Ishikawa (cell line): Measurements from ENCODE around the gene KPNA1.

ENCODE experiments used
- CEBPB ChIP-seq: IDR thresholded peaks from 2 replicates; pipeline ENCODE4 v1.6.1; 2012
- CREB1 ChIP-seq: IDR thresholded peaks from 2 replicates; pipeline ENCODE4 v1.6.1; 2012; ENCODE audit warnings: low read depth
- EGR1 ChIP-seq: IDR thresholded peaks from 2 replicates; pipeline ENCODE4 v1.6.1; 2012
- EP300 ChIP-seq: IDR thresholded peaks from 2 replicates; pipeline ENCODE4 v1.6.1; 2012; ENCODE audit warnings: borderline replicate concordance
- FOXM1 ChIP-seq: IDR thresholded peaks from 2 replicates; pipeline ENCODE4 v1.6.1; 2012; ENCODE audit warnings: low read depth, borderline replicate concordance
- NFIC ChIP-seq: IDR thresholded peaks from 2 replicates; pipeline ENCODE4 v1.6.1; 2012
- RAD21 ChIP-seq: IDR thresholded peaks from 2 replicates; pipeline ENCODE4 v1.6.1; 2012; ENCODE audit warnings: low read depth
- TAF1 ChIP-seq: IDR thresholded peaks from 2 replicates; pipeline ENCODE4 v1.6.1; 2012; ENCODE audit warnings: low read depth, mild to moderate bottlenecking
- TCF12 ChIP-seq: IDR thresholded peaks from 2 replicates; pipeline ENCODE4 v1.6.1; 2012; ENCODE audit warnings: low read depth
- TEAD4 ChIP-seq: IDR thresholded peaks from 2 replicates; pipeline ENCODE4 v1.6.1; 2012
- YY1 ChIP-seq: IDR thresholded peaks from 2 replicates; pipeline ENCODE4 v1.6.1; 2012; ENCODE audit warnings: low read depth
- ZBTB7A ChIP-seq: IDR thresholded peaks from 2 replicates; pipeline ENCODE4 v1.6.1; 2012; ENCODE audit warnings: low read depth
- TF ChIP-seq, protein P1 (sequence below): IDR thresholded peaks from 2 replicates; pipeline ENCODE4 v1.6.1; 2012
- TF ChIP-seq, protein P2 (sequence below): IDR thresholded peaks from 2 replicates; pipeline ENCODE4 v1.6.1; 2012; ENCODE audit warnings: low read depth, mild to moderate bottlenecking
- TF ChIP-seq, protein P3 (sequence below): IDR thresholded peaks from 2 replicates; pipeline ENCODE4 v1.6.1; 2012

Gene KPNA1

DNA sequence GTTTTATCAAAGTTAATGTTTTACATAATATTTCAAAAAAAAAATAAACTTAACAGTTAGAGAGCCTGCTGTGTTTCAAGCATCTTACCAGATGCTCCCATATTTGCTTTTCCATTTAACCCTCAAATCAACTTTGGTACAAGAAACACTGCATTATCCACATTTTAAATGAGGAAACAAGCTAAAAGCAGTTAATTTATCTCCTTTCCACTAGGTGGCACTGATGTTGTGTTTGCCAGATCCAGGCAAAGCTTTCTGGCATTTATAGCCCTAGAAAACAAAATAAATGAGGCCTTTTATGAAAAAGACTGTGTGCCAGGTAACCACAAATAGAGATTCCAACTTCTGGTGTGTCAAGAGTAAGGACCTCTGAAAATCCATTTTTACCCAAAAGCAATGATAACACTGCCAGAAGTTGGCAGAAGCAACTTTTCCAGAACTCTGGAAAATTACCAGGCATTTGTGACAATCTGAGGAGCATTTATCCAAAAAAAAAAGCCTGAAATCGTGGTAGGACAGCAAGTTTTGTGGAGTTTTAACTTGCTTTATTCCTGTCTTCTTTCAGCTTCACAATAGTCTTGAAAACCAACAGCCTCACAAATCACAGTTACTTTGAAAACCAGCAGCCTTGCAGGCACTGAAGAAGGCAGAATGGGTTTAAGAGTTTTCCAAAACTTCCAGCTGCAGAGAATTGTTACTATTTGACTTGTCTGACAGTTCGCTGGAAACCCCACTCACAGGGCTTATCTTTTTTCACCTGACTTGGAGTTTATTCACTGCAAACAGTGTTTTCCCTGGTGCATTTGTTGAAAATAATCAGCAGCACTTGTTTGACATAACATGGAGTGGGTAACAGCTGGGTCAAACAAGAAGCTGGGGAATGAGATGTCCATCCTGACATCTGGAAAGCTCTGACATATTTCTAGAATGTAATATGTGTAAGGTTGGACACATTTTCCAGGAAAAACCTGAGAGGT, 121.6 kb downstream of the KPNA1 start:
- TF ChIP-seq RAD21 (peak; percentile 66), CEBPB (no peak), TCF12 (no peak), ZBTB7A (no peak)
- TF ChIP-seq, protein P1, sequence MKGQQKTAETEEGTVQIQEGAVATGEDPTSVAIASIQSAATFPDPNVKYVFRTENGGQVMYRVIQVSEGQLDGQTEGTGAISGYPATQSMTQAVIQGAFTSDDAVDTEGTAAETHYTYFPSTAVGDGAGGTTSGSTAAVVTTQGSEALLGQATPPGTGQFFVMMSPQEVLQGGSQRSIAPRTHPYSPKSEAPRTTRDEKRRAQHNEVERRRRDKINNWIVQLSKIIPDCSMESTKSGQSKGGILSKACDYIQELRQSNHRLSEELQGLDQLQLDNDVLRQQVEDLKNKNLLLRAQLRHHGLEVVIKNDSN = no peak

DNA sequence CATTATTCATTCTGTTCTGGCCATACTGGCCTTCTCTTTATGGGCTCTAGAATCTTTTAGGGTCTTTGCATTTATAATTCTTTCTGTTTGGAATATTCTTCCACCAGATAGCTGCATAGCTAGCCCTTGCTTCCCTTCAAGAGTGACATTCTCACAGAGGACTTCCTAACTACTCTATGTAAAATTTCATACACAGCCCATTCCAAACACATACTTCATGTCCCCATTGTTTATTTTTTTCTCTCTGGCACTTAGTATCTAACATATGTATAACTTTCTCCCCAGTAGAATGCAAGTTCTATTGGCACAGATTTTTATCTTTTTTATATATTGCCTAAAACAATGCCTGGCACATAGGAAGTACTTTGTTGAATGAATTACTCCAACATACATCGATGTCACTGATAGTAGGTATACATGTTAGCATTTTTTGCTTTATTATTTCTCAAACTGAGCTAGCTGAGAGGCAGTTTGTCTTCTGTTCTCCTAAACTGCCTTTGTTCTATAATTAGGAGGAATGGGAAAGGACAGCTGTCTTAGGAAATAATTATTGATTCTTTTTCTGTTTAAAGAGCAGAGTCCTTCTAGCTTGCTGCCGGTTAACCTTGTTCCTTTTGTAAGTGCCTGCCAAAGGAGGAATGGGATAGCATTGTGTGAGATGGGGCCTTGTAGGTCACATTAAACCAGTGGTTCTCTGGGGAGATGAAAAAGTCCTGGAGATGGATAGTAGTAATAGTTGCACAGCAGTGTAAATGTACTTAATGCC, 122.9 kb downstream of the KPNA1 start:
- no peak for TF ChIP-seq TEAD4
- TF ChIP-seq, protein P2, sequence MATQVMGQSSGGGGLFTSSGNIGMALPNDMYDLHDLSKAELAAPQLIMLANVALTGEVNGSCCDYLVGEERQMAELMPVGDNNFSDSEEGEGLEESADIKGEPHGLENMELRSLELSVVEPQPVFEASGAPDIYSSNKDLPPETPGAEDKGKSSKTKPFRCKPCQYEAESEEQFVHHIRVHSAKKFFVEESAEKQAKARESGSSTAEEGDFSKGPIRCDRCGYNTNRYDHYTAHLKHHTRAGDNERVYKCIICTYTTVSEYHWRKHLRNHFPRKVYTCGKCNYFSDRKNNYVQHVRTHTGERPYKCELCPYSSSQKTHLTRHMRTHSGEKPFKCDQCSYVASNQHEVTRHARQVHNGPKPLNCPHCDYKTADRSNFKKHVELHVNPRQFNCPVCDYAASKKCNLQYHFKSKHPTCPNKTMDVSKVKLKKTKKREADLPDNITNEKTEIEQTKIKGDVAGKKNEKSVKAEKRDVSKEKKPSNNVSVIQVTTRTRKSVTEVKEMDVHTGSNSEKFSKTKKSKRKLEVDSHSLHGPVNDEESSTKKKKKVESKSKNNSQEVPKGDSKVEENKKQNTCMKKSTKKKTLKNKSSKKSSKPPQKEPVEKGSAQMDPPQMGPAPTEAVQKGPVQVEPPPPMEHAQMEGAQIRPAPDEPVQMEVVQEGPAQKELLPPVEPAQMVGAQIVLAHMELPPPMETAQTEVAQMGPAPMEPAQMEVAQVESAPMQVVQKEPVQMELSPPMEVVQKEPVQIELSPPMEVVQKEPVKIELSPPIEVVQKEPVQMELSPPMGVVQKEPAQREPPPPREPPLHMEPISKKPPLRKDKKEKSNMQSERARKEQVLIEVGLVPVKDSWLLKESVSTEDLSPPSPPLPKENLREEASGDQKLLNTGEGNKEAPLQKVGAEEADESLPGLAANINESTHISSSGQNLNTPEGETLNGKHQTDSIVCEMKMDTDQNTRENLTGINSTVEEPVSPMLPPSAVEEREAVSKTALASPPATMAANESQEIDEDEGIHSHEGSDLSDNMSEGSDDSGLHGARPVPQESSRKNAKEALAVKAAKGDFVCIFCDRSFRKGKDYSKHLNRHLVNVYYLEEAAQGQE = no peak
- no peak for TF ChIP-seq RAD21
- TF ChIP-seq TAF1 = no peak
- no peak for TF ChIP-seq EGR1
- no peak for TF ChIP-seq CREB1
- no peak for TF ChIP-seq EP300
- TF ChIP-seq, protein P1 = no peak
- TF ChIP-seq ZBTB7A = no peak
- TF ChIP-seq CEBPB = no peak
- no peak for TF ChIP-seq YY1

DNA sequence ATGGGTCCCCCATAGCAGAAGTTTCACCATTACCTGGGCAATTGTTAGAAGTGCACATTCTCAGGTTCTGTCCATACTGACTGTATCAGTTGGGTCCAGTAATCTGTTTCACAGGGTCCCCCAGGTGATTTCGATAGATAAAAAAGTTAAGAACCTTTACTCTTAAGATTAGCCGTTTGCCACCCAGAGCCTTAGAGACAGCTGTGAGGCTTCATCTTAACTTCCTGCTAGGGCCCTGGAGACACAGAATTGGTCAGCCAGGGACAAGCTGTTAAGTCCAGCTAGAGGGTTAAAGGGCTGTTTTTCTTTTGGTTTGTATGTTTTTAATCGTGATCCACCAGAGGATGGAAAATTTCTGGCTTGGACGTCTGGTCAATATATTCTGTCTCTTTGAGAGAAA, 124.1 kb downstream of the KPNA1 start:
- no peak for TF ChIP-seq ZBTB7A
- no peak for TF ChIP-seq FOXM1
- TF ChIP-seq, protein P2 = no peak
- no peak for TF ChIP-seq NFIC
- TF ChIP-seq TCF12 = no peak
- no peak for TF ChIP-seq YY1
- TF ChIP-seq RAD21 = no peak
- no peak for TF ChIP-seq EP300
- no peak for TF ChIP-seq CEBPB
- TF ChIP-seq TAF1 = no peak
- no peak for TF ChIP-seq TEAD4
- TF ChIP-seq CREB1 = no peak
- no peak for TF ChIP-seq EGR1
- TF ChIP-seq, protein P1 = no peak
- TF ChIP-seq, protein P3, sequence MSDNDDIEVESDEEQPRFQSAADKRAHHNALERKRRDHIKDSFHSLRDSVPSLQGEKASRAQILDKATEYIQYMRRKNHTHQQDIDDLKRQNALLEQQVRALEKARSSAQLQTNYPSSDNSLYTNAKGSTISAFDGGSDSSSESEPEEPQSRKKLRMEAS = no peak

DNA sequence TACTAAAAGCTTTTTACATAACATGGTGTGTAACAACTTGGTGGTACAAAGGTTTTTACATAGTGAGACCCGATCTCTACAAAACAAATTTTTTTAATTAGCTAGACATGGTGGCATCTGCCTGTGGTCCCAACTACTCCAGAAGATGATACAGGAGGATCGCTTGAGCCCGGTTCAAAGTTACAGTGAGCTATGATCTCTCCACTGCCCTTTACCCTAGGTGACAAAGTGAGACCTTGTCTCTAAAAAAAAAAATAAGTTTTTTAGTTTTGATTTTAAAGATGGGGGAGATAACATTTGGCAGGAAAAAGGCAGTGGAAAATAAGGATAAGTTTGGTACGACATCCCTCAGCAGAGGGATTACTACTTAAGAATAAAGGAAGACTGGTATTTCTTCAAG, 124.8 kb downstream of the KPNA1 start:
- TF ChIP-seq YY1 = no peak

DNA sequence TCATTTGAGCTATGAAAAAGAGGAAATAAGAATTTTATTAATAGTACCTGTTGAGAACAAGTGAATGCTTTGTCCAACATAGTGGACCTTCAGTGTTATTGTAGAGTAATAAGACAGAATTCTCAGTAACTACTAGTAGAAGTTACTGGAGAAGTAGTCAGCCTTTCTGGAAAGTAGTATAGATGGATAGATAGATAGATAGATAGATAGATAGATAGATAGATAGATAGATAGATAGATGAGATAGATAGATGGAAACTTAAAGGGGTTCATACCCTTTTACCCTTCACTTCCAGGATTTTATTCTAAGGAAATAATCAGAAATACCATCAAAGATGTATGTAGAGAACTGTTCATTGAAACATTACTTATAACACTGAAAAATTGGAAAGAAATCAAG, 125.5 kb downstream of the KPNA1 start:
- TF ChIP-seq, protein P3 = no peak
- no peak for TF ChIP-seq CREB1
- TF ChIP-seq FOXM1 = no peak
- TF ChIP-seq, protein P2 = no peak
- TF ChIP-seq YY1 = no peak
- TF ChIP-seq TEAD4 = no peak
- no peak for TF ChIP-seq CEBPB
- TF ChIP-seq NFIC = no peak
- TF ChIP-seq, protein P1 = no peak
- no peak for TF ChIP-seq RAD21
- no peak for TF ChIP-seq TAF1
- TF ChIP-seq EP300 = no peak
- TF ChIP-seq TCF12 = no peak
